SK-N-SH (cell line): Measurements from ENCODE around the gene CNTN4. TPM values are rescaled to one million over a fixed set of nuclear protein-coding genes. Genes with fewer than 3 reads are reported as not detected.

Experiments
- CTCF ChIA-PET: fragments of 300-600, 350-600 bp; formaldehyde crosslinking; extraction: SDS; loops from one replicate; lab custom pipeline; 2021; lab: Yijun Ruan, JAX
- POLR2A ChIA-PET: fragments of 350-600 bp; sonication (Branson Sonifier 250); formaldehyde crosslinking; extraction: SDS; loops from one replicate; lab custom pipeline; 2020; ENCODE audit warnings: antibody characterized with exemption, inconsistent platforms; lab: Yijun Ruan, JAX
- DNase-seq: peaks from one replicate; pipeline ENCODE4 v3.0.0; 2012
- H2AFZ ChIP-seq: fragments of 200-600 bp; sonication (generic); 2 replicates; pipeline ENCODE4 v1.8.1; 2016; ENCODE audit warnings: antibody characterized with exemption, mild to moderate bottlenecking, low read depth
- H3F3A ChIP-seq: fragments of 200-600 bp; sonication (generic); replicated peaks from 2 replicates; pipeline ENCODE3; 2016; ENCODE audit warnings: antibody characterized with exemption, mild to moderate bottlenecking; ENCODE audit not compliant: insufficient read depth
- H3K27ac ChIP-seq, 2 experiments: fragments of 200-500 bp in 1 of 2; fragments of 200-600 bp in 1 of 2; sonication (Bioruptor generic) in 1 of 2; sonication (generic), shearing (Covaris generic) in 1 of 2; 2 replicates each; pipeline versions ENCODE4 v1.5.1 to v1.6.1; 2014 to 2016; ENCODE audit warnings: low read depth in 2 of 2, inconsistent platforms in 1 of 2, low read length in 1 of 2, mild to moderate bottlenecking in 1 of 2, mixed read lengths in 1 of 2
- H3K27me3 ChIP-seq: fragments of 200-600 bp; sonication (generic), shearing (Covaris generic); 2 replicates; pipeline ENCODE4 v1.6.1; 2016; ENCODE audit warnings: mixed run types; ENCODE audit not compliant: insufficient read depth
- H3K36me3 ChIP-seq, 2 experiments: fragments of 200-500 bp in 1 of 2; fragments of 200-600 bp in 1 of 2; sonication (Bioruptor generic) in 1 of 2; sonication (generic) in 1 of 2; replicated peaks in 1 of 2; 2 replicates each; pipeline versions ENCODE3 to v1.5.1; 2014 to 2016; ENCODE audit warnings: low read length in 1 of 2, mild to moderate bottlenecking in 1 of 2; ENCODE audit not compliant: insufficient read depth in 2 of 2, control insufficient read depth in 1 of 2
- H3K4me1 ChIP-seq, 2 experiments: fragments of 200-500 bp in 1 of 2; fragments of 200-600 bp in 1 of 2; sonication (Bioruptor generic) in 1 of 2; sonication (generic), shearing (Covaris generic) in 1 of 2; 2 replicates each; pipeline versions ENCODE4 v1.5.1 to v1.6.1; 2014 to 2016; ENCODE audit warnings: low read depth in 1 of 2, low read length in 1 of 2, mixed run types in 1 of 2; ENCODE audit not compliant: insufficient read depth in 2 of 2, control insufficient read depth in 1 of 2
- H3K4me2 ChIP-seq: fragments of 200-600 bp; sonication (generic), shearing (Covaris generic); 2 replicates; pipeline ENCODE4 v1.6.1; 2017; ENCODE audit warnings: mixed run types
- H3K4me3 ChIP-seq, 2 experiments: fragments of 200-500 bp in 1 of 2; fragments of 200-600 bp in 1 of 2; sonication (Bioruptor generic) in 1 of 2; sonication (generic), shearing (Covaris generic) in 1 of 2; 2 replicates each; pipeline versions ENCODE4 v1.5.1 to v1.8.1; 2014 to 2016; ENCODE audit warnings: low read depth in 2 of 2, inconsistent platforms in 1 of 2, low read length in 1 of 2, mild to moderate bottlenecking in 1 of 2, mixed read lengths in 1 of 2, moderate library complexity in 1 of 2
- H3K79me2 ChIP-seq: fragments of 200-600 bp; sonication (generic); 2 replicates; pipeline ENCODE4 v1.8.1; 2017; ENCODE audit warnings: mild to moderate bottlenecking; ENCODE audit not compliant: insufficient read depth
- H3K9ac ChIP-seq: fragments of 200-600 bp; sonication (generic); 2 replicates; pipeline ENCODE4 v1.6.1; 2017; ENCODE audit warnings: mixed run types
- H3K9me2 ChIP-seq: fragments of 200-600 bp; sonication (generic); 2 replicates; pipeline ENCODE4 v1.6.1; 2017; ENCODE audit warnings: mixed run types
- H3K9me3 ChIP-seq: fragments of 200-600 bp; sonication (generic); 2 replicates; pipeline ENCODE4 v1.6.1; 2017; ENCODE audit warnings: mixed run types, mild to moderate bottlenecking, moderate library complexity
- H4K20me1 ChIP-seq: fragments of 200-600 bp; sonication (generic); 2 replicates; pipeline ENCODE4 v1.6.1; 2017; ENCODE audit warnings: mild to moderate bottlenecking, mixed run types; ENCODE audit not compliant: insufficient read depth
- CHD2 ChIP-seq: fragments of 150-350 bp; IDR thresholded peaks from 2 replicates; pipeline ENCODE4 v1.6.1; 2018; ENCODE audit warnings: low read length; ENCODE audit not compliant: partially characterized antibody
- ELF1 ChIP-seq: IDR thresholded peaks from 2 replicates; pipeline ENCODE4 v1.4.0; 2012
- FOSL2 ChIP-seq: IDR thresholded peaks from 2 replicates; pipeline ENCODE4 v1.4.0; 2012; ENCODE audit warnings: low read depth, mild to moderate bottlenecking, moderate library complexity, borderline replicate concordance
- FOXJ3 ChIP-seq: sonication (generic); formaldehyde crosslinking; IDR thresholded peaks from 2 replicates; pipeline ENCODE4 v1.5.1; 2020; ENCODE audit warnings: mild to moderate bottlenecking, missing genetic modification reagents
- IRF3 ChIP-seq: fragments of 150-350 bp; IDR thresholded peaks from 2 replicates; pipeline ENCODE4 v1.6.1; 2016; ENCODE audit warnings: mild to moderate bottlenecking, low read depth, low read length
- JUND ChIP-seq: IDR thresholded peaks from 2 replicates; pipeline ENCODE4 v1.4.0; 2012
- MEF2A ChIP-seq: IDR thresholded peaks from 2 replicates; pipeline ENCODE4 v1.4.0; 2012; ENCODE audit warnings: low read depth, borderline replicate concordance
- MXI1 ChIP-seq: IDR thresholded peaks from 2 replicates; pipeline ENCODE4 v1.6.1; 2012; ENCODE audit warnings: mild to moderate bottlenecking, low read depth, low read length, improper control_type of control experiment
- RAD21 ChIP-seq: IDR thresholded peaks from 2 replicates; pipeline ENCODE4 v1.6.1; 2012; ENCODE audit warnings: mild to moderate bottlenecking, low read length
- RCOR1 ChIP-seq: fragments of 150-350 bp; IDR thresholded peaks from 2 replicates; pipeline ENCODE4 v1.6.1; 2017; ENCODE audit warnings: antibody characterized with exemption, low read length
- REST ChIP-seq: IDR thresholded peaks from 2 replicates; pipeline ENCODE4 v1.6.1; 2012; ENCODE audit warnings: mild to moderate bottlenecking, low read depth, low read length, moderate library complexity
- RFX5 ChIP-seq: IDR thresholded peaks from 2 replicates; pipeline ENCODE4 v1.6.1; 2012; ENCODE audit warnings: mild to moderate bottlenecking, improper control_type of control experiment, low read length
- SIN3A ChIP-seq: IDR thresholded peaks from 2 replicates; pipeline ENCODE4 v1.6.1; 2012; ENCODE audit warnings: low read depth, mild to moderate bottlenecking, low read length, moderate library complexity, borderline replicate concordance
- SMC3 ChIP-seq: IDR thresholded peaks from 2 replicates; pipeline ENCODE4 v1.6.1; 2012; ENCODE audit warnings: low read depth, low read length, improper control_type of control experiment
- ZBTB33 ChIP-seq: IDR thresholded peaks from 2 replicates; pipeline ENCODE4 v1.4.0; 2012; ENCODE audit warnings: low read depth, borderline replicate concordance
- WGBS: methylation state at CpG from one replicate; pipeline ENCODE4 v1.1.6; 2017; ENCODE audit warnings: low lambda C conversion rate; 5-methylcytosine and 5-hydroxymethylcytosine counted together
- polyA plus RNA-seq, 3 experiments: library from polyadenylated mRNA; depleted of rRNA; stranded (reverse); fragments of >200 nt; gene quantifications; 2 replicates each; pipeline ENCODE4 v1.2.3, GENCODE V29; 2012

Gene CNTN4
- polyA plus RNA-seq, 1 of the 3 experiments (the other 2 are of a cell fraction) = 0.12 TPM

DNA sequence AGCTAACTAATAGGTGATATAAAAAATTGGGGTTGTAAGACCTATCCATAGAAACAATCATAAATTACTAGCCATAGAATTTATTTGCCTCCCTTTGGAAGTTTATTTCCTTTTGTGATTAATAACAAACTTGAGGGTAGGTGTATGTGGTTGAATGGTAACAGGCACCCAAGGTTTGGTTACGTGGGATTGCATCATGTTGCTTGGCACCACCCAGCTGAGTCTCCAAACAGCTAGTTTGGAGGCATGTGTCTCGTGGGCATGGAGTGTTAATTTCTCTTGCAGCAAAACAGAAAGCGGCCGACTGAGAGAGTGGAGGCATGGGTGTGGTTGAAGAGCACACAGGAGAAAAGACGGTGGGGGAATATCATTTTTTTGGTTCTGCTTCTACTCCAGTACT is 441.4 kb downstream of the CNTN4 start:
- H3K9me3 ChIP-seq = no peaks in the 10 kb centered on the region
- DNase-seq = no peak
- no peaks in the 10 kb centered on the region for H3K27me3 ChIP-seq
- no peak overlapping the region for H2AFZ ChIP-seq
- no peak for TF ChIP-seq CHD2
- TF ChIP-seq IRF3 = no peak
- no peak for TF ChIP-seq RAD21
- TF ChIP-seq MXI1 = no peak
- no peak for TF ChIP-seq FOXJ3 (CRISPR knock-in tag)
- no peak for TF ChIP-seq RFX5
- TF ChIP-seq RCOR1 = no peak
- TF ChIP-seq SMC3 = no peak
- no peak for TF ChIP-seq ELF1
- no peak for TF ChIP-seq SIN3A
- TF ChIP-seq JUND = no peak
- no peak for TF ChIP-seq MEF2A
- no peak for TF ChIP-seq FOSL2
- TF ChIP-seq ZBTB33 = no peak
- TF ChIP-seq REST = no peak
- TF ChIP-seq, all 33 proteins: peak for 0
- H4K20me1 ChIP-seq = no peaks in the 10 kb centered on the region
- H3K4me1 ChIP-seq = no peaks in the 10 kb centered on the region; a peak in 1 of 4 replicates
- H3K9me2 ChIP-seq = no peaks in the 10 kb centered on the region
- WGBS = 43% methylated on average over 5 of the region's 5 CpGs
- H3K9ac ChIP-seq = no peak overlapping the region
- H3K27ac ChIP-seq = no peak overlapping the region
- no peak overlapping the region for H3K4me3 ChIP-seq
- H3F3A ChIP-seq = no peaks in the 10 kb centered on the region
- POLR2A ChIA-PET = no interaction called here
- CTCF ChIA-PET = no interaction called here
- H3K79me2 ChIP-seq = no peaks in the 10 kb centered on the region
- no peak overlapping the region for H3K4me2 ChIP-seq
- no peaks in the 10 kb centered on the region for H3K36me3 ChIP-seq
